SK-N-SH treated with all-trans-retinoic acid at 6 μM for 48 hours (cell line): Measurements from ENCODE around the gene SLC66A1.

Experiments used
- ESRRG ChIP-seq: fragments of 250-450 bp; sonication (Bioruptor Pico); IDR thresholded peaks from 2 replicates; pipeline ENCODE4 v1.6.1; 2021; ENCODE audit warnings: mild to moderate bottlenecking
- GLIS3 ChIP-seq: fragments of 250-450 bp; sonication (Bioruptor Pico); IDR thresholded peaks from 2 replicates; pipeline ENCODE4 v1.5.0; 2020; ENCODE audit warnings: mild to moderate bottlenecking, moderate library complexity
- PATZ1 ChIP-seq: fragments of 250-450 bp; sonication (Bioruptor Pico); IDR thresholded peaks from 2 replicates; pipeline ENCODE4 v1.8.0; 2020; ENCODE audit warnings: mild to moderate bottlenecking, moderate library complexity, borderline replicate concordance
- POU6F1 ChIP-seq: fragments of 250-450 bp; sonication (Bioruptor Pico); IDR thresholded peaks from 2 replicates; pipeline ENCODE4 v1.8.0; 2021; ENCODE audit warnings: low read depth, mild to moderate bottlenecking, moderate library complexity, borderline replicate concordance
- ZC3H10 ChIP-seq: fragments of 250-450 bp; sonication (Bioruptor Pico); IDR thresholded peaks from 2 replicates; pipeline ENCODE4 v1.5.1; 2021; ENCODE audit warnings: mild to moderate bottlenecking, moderate library complexity

- TF ChIP-seq ZC3H10 (CRISPR knock-in tag), result no peak
- TF ChIP-seq ESRRG, result no peak
- no peak for TF ChIP-seq POU6F1 (CRISPR knock-in tag)
- TF ChIP-seq GLIS3, result no peak
- TF ChIP-seq PATZ1 (CRISPR knock-in tag), result no peak
Observed at GRCh38 chr1:19341201-19342061, 29.3 kb downstream of the SLC66A1 start.
